HG03460 (cell line): ENCODE data around the gene TNFRSF13B.
"Not testable (repeated sequence)": the region's sequence is repeated elsewhere in the genome, so short reads cannot be mapped to it uniquely, and the experiment has no call there.

Experiments
- ATAC-seq: cut with Tn5 transposase; IDR thresholded peaks from one replicate; pipeline ENCODE4 v1.9.1; 2021; ENCODE audit not compliant: unreplicated experiment

TNFRSF13B gene

DNA sequence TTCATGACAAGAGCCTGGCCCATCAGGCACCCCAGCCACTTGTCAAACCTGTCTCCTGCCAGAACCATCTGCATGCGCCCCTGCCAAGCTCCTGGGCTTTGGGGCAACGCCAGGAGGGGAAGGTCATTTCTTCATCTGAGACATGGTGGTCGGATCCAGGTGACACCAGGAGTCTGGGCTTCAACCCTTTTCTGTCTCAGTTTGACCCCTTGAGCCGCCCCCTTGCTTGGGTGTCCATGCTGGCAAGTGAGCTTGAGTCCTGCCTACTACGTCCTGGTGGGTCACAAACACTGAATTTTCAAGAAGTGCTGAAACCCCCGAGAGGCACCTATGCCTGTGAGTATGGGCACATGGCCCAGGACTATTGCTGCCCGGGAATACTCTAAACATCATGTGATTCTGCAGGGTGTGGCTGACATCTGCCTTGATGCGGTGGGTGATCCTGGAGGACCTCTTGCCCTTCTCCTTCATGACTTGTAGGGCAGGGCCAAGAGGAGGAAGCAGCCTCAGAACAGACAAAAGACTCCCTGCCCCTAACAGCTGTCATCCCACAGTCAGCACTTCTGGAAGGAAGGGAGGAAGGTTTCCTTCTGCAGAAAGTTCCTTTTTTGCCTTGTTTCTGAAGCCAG, 43.4 kb downstream of the TNFRSF13B start:
- no peak for ATAC-seq

DNA sequence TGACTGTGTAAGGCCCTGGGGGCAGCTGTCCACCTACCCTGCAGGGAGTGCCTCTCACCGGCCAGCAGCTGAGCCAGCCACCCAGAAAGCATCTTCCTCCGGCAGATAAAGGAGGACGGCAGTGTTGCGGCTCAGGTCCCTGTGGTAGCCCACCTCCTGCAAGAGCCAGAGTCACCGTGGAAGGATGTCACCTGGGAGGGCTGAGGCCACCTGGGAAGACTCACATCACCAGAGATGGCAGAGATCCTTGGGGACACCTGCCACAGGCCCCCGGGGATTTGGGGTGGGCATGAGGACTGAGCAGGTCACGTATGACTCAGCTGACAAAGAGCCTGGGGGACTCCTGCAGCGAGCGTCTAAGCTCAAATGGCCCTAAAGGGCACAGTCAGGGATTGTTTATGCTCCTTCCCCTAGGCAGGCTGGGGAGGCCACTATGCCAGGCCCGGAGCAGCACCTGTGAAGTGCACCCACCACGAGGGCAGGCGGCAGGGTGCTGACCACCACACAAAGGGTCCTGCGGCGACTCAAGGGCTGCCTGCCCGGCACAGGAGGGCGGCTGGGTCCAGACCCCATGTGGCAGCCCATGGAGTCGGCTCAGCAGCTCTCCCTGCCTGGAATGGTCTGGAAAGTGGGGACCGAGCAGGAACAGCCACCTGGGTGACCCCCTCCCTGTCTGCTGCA, 44.1 kb downstream of the TNFRSF13B start:
- no peak for ATAC-seq

DNA sequence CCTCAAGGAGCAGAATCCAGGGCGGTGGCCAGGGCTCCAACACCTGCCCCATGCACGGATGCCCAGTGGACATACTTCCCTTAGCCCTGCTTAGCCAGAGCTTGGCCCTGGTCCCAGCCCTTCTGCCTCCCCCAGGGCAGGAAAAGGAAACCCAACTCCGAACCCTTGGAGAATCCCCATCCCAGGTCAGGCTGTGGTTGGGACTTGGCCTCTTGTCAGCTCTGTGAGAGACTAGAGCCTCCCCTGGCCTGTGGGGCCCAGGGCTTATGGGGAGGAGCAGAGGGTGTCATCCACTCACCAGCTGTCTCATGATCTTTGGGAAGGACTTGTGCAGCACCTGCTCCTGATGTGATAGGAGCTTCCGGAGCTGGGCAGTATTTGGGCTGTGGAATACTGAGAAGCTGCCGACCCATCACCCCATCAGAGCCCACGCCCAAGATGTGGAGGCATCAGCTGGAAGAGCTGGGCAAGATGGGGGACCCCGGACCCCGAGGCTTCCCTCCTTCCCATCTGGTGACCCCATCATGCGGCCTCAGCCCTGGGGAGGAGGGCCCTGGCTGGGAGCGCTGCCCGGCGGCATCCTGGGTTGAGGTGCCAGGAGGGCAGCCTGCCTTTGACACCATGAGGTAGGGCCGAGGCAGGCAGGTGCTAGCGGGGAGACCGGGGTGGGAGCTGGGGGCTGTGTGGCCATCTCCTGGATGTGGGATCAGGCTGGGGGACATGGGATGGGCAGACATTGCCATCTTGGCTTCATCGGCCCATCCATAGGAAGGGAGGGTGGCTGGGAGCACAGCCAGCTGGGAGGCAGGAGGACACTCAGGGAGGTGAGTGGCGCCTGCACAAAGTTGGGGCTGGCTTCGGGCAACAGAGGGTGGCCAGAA, 45.1 kb downstream of the TNFRSF13B start:
- no peak for ATAC-seq

DNA sequence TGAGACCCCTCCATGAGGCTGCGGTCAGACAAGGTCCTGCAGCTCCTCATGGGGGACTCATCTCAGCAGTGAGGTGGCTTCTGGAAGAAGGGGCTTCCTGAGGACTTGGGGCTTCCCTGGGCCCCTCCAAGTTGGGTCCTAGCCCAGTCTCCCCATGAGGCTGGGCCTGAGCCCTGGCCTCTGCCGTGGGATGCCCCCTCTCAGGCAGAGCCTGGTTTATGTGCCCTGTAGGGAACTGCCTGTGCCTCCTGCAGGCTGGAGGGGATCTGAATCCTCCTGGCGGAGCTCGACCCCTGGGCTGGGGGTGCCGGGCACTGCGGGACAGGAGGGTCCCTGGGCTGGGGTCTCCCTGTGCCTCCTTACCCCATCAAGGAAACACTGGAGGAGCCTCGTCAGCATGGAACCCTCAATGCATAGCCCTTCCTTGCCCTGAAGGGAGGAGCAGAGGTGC, 45.8 kb downstream of the TNFRSF13B start:
- ATAC-seq = no peak

DNA sequence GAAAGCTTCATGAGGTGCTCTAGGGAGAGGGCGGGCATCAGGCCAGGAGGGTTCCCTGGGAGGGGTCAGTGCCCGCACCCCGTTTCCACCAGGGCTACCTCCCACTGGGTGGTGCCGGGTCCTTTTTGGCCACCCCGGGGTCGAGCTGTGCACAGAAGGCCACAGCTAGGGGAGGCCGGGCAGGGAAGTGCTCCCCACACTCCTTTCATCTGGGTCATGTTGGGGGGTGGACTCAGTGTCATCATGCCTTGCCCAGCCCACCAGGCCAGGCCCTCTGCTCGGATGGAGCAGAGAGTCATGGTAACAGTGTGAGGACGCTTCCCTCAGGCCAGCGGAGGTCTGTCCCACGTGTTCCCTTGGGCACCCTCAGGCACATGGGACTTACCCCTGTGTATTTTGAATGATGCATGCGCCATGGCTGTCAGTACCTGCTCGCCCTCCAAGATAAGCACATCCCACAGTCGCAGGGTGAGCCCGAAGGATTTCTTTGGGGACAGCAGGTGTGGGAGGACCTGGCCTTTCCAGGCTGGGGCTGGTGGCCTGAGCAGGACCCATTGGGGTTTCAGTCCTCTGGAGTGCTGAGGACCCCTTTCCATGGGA, 46.4 kb downstream of the TNFRSF13B start:
- no peak for ATAC-seq

DNA sequence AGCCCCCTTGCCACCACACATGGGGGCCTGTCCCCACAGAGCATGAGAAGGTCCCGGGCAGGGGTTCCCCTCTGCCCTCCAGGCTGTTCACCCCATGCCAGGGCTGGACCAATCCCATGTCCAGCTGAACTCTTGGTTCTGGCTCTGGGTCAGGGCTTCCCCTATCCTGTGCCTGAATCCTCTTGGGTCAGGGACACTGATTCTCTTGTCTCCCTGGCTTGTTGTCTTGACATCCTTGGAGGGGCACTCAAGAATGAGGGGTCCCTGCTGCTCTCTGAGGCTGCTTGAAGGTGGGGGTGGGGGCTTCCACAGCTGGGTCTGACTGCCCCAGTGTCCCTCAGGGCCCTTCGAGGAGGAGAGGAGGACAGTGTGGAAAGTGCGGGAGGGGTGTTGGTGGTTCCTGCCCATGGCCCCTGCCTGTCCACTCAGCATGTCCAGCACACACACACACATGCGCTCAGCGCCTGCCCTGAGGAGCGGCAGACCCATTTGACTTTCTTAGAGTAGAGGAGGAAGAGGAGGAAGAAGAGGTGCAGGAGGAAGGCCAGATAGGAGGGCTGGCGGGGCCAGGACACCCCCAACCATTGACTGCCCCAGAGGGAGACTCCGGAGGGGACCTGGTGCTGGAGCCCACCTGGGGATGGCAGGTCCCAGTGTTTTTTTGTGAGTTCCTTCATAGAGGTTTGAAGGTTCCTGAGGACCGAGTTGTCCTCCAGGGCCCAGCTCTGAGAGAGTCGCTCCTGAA, 47.0 kb downstream of the TNFRSF13B start:
- ATAC-seq = no peak

DNA sequence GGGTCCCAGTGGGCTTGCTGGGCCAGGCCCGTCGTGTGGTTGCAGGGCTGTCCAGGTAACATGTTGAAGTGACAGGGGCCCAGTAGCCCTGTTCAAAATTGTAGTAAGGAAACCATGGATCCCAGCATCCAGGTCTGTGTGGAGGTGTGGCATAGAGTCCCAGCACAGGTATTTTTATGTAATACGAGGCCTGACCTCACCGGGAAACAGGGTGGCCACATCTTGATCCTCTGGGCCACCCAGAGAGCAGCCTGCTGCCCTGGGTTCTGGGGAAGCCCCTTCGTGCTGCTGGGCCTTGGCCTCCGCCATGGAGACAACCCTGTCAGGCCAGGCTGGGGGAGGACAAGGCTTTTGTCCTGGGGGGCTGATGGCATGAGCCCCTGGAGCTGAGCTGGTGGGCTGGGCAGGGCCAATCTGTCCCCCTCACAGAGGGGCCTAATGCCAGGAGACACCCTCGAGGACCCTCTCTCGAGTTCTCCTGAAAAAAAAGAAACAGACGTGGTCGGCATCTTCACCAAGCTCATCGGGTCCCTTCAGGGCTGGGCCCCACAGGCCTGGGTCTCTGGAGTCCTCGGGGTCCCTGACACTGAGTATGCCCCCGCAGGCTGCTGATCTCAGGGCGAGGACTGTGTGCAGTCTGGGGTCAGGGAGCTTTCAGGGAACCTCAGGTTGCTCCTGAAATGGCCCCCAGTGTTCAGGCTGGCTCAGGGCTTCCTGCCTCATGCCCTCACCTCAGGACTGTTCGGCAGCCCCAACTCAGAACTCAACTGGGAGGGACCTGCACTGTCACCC, 47.8 kb downstream of the TNFRSF13B start:
- ATAC-seq = no peak

DNA sequence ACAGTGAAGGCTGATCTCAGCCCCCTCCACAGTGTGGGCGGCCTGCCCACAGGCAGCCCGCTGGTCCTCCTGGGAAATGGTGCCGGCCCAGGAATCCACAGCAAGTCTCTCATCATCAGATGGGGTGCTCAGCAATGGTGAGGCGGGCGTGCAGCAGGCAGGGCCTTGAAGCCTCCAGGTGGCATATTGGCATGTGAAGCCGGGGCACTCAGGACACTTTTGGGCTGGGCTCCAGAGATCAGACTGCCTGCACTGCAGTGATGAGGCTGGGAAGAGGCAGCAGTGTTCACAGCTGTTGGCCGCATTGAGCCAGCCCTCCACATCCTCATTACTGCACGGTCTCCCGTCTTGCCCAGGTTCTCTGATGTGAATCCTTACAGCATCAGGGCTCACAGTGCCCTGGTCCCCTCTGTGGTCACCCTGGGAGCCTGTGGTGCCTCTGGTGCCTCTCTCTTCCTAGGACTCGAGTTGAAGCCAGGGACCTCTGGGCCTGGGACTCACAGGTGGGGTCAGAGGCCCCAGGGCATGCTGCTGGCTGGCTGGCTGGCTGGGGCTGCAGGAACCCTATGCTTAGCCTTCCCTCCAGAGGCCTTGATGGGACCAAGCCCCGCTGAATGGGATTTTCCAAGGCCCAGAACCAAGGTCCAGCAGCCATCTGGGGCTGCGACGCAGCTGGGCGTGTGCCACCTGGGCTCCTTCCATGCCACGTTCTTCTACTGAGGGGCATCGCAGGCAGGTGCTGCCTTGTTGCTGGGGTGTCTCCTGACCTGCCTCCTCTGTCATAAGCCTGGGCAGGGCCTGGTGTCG, 48.6 kb downstream of the TNFRSF13B start:
- no peak for ATAC-seq

DNA sequence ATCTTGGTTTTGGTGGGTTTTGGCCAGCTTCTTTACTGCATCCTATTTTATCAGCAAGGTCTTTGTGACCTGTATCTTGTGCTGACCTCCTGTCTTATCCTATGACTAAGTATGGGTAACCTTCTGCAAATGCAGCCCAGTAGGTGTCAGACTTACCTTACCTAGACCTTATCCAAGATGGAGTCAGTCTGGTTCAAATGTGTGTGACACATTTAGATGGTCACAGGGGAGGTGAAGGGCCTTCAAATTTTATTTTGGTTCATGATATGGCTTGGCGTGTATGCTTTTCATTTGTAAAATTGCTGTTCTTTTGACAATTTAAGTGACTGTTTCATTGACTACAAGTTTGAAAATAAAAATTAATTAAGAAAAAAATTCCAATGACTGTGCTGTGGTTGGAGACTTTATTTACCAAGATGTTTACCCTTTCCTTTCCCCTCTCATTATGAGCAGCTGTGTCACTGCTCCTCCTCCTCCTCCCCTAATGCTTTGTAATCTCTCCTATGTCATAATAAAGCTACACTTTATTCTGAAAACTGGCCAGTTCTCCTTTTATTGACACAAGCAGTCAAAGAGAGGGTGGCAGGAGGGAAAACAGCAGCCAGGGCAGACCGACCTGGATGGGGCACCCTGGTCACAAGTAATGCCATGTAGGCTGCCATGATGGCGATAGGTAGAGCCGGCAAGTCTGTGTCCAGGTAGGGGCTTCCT, 49.4 kb downstream of the TNFRSF13B start:
- no peak for ATAC-seq

DNA sequence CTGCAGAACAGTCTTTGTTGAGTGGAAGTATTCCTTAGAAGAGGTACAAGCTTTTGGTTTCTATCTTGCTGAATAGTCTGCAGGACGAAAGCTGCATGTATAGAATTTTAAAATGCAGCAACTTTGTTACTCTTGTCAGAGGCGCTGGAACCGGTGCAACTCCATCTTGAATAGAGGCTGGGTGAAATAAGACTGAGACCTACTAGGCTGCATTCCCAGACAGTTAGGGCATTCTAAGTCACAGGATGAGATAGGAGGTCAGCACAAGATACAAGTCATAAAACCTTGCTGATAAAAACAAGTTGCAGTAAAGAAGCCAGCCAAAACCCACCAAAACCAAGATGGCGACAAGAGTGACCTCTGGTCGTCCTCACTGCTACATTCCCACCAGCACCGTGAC, 50.5 kb downstream of the TNFRSF13B start:
- ATAC-seq = not testable (repeated sequence)

DNA sequence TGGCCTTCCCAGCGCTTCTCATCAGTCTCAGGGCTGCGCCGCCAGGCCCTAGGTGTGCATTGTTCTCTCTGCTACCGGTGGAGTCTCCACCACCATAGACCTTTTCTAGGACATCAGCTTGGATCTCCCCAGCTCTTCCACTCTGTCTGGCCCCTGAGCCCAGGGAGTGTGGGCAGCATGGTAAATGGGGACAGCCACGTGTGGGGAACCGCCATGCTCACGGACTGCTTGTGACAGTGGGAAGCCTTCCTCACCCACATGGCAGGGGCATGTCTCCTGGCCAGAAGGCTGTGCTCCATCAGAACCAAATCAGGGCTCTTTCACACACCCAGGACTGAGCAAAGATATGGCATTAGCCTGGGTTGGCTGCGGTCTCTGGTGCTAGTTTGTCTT, 51.3 kb downstream of the TNFRSF13B start:
- no peak for ATAC-seq

DNA sequence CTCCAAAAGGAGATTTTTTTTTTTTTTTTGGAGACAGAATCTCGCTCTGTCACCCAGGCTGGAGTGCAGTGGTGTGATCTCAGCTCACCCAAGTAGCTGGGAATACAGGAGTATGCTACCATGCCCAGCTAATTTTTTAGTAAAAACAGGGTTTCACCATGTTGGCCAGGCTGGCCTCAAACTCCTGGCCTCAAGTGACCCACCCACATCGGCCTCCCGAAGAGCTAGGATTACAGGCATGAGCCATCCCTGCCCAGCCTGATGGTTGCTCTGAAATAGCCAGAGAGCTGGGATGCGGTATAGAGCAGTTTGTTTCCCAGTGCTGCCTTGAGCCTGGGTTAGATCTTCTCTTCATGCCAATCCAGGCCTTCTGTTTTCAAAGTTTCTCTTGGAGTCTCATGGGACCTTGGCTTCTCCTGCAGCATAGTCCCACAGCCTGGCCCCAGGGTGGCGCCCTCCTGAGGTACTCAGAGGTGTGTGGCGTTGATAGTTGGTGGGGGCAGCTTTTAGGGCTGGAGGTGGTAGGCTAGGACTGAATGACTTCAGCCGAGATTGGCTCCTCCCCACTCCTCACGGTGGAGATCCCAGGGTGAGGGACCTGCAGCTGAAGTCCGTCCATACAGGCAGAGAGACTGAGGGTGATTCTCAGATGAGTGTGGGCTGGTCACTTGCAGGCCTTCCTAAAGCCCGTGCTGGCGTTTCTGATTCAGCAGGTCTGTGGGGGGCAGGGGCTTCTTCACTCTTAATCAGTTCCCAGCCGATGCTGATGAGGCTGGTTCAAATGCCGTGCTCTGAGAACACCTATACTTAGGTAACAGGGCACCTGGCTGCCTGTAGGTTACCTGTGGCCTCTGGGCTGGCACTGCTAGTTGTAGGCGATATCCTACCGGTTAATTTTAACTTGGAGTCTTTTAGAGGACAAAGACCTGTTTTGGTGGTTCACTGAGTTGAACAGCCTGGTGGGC, 52.0 kb downstream of the TNFRSF13B start:
- ATAC-seq = no peak

DNA sequence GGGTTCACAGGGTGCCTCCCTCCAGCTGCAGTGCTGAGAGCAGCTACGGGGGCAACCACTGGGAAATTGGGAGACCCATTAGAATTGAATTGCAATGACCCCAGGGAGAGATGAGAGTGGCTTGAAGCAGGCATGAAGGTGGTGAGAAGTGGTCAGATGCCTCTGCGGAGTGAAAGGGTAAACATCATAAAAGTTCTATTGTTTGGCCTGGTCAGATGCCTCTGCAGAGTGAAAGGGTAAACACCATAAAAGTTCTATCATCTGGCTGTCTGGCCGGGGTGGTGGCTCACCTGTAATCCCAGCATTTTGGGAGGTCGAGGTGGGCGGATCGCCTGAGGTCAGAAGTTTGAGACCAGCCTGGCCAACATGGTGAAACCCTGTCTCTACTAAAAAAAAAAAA, 53.5 kb downstream of the TNFRSF13B start:
- ATAC-seq = no peak

DNA sequence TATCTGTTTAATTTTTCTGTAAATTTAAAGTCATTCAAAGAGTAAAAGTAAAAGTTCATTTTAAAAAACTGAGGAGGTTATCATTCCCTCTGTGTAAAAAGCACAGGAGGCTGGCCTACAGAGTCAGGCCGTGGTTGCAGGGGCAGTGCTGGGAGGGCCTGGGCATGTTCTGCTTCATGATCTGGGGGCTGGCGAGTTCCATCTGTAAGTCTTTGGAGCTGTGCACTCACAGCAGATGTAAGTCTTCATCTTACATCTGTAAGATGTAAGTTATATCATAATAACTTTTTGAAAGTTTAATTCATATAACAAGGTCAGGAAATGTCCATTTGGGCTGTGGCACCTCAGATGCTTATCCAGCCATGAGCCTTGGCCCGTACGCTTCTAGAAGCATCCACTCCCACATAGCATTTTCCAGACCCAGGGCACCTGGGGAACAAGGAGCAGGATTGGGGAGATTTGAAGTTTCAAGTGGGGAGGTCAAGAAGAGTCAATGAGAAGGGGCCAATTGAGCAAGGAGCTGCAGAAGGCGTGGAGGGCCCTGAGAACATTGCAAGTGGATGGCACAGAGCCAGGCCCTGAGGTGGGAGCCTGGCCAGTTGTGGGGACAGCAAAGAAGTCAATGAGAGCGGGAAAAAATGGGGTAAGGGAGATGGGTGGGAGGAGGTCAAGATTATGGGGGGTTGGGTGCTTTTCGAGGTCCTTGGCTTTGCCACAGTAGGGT, 54.1 kb downstream of the TNFRSF13B start:
- ATAC-seq = no peak

DNA sequence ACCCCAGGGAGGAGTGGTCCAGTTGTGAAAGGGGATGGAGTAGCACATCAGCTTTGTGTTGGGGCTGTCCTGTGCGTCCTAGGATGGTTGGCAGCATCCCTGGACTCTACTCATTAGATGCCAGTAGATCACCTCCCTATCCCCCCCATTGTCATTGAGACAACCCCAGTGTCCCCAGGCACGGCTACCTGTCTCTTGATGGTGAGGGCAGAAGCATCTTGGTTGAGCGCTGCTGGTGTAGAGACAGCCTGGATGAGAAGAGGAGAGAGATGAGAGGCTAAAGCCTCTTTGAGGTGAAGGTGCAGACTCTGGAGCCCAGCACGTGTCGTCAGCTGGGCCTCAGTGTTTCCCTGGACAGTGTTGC, 55.4 kb downstream of the TNFRSF13B start:
- ATAC-seq = no peak

DNA sequence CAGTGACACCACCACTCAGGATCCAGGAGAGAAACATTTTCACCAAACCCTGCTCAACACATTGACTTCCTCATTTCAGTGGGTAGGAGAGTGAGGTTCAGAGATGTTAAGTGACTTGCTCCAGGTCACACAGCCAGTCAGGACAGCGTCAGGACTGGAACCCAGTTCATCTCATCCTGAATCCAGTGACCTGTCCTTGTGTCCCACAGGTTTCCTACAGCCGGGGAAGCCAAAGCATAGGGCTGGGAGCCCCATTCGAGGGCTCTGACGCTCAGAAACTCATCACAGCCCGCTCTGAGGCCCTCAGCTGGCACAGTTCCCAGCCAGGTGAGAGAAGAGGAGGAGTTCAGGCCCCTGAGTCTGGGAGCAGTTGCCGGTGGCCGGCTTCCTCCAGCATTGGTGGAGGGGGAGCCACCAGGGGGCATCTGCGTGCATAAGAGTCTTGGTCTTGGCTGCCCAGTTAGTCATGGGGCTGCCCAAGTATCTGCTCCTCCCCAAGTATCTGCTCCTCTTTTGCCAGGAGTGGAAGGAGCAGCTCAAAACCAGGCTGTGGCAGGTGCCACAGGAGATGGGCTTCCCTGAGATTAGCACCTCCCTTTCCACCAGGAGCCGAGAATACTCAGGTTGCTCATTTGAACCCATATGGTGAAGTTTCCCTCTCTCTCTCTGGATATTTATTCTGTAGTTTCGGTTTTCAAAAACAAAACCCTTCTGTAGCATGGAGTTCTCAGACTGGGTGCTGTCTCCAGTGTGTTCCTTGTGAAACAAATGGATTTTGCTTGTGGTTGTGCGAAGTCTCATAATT, 56.0 kb downstream of the TNFRSF13B start:
- ATAC-seq = no peak
